ENCODE data around the gene ABHD3.
"Not testable (repeated sequence)": the region's sequence is repeated elsewhere in the genome, so short reads cannot be mapped to it uniquely, and the experiment has no call there.

The ABHD3 gene

GRCh38 chr18:21703241-21703820 is 1.2 kb downstream of the ABHD3 start:
- no peak for DNase-seq (ENCODE audit: low spot score)

- no peak for DNase-seq (ENCODE audit: low spot score)
Measured at GRCh38 chr18:21702602-21703001, 2.0 kb downstream of the ABHD3 start.

GRCh38 chr18:21701621-21702020 is 3.0 kb downstream of the ABHD3 start:
- DNase-seq (ENCODE audit: low spot score), result no peak

GRCh38 chr18:21700528-21701075 is 4.0 kb downstream of the ABHD3 start:
- DNase-seq (ENCODE audit: low spot score), result no peak

- DNase-seq (ENCODE audit: low spot score), result no peak
Measured at GRCh38 chr18:21693322-21693721, 11.3 kb downstream of the ABHD3 start.

- DNase-seq (ENCODE audit: low spot score), result no peak
Measured at GRCh38 chr18:21689736-21690135, 14.8 kb downstream of the ABHD3 start.

GRCh38 chr18:21686282-21687105 is 18.1 kb downstream of the ABHD3 start:
- no peak for DNase-seq (ENCODE audit: low spot score)

GRCh38 chr18:21685556-21685981 is 19.0 kb downstream of the ABHD3 start:
- not testable (repeated sequence) for DNase-seq (ENCODE audit: low spot score)

- no peak for DNase-seq (ENCODE audit: low spot score)
Measured at GRCh38 chr18:21684731-21685130, 19.8 kb downstream of the ABHD3 start.

GRCh38 chr18:21682371-21683051 is 22.1 kb downstream of the ABHD3 start:
- DNase-seq (ENCODE audit: low spot score), result peak; percentile 59

GRCh38 chr18:21680161-21680560 is 24.4 kb downstream of the ABHD3 start:
- no peak for DNase-seq (ENCODE audit: low spot score)

GRCh38 chr18:21678859-21679258 is 25.7 kb downstream of the ABHD3 start:
- DNase-seq (ENCODE audit: low spot score), result no peak

GRCh38 chr18:21675354-21675753 is 29.2 kb downstream of the ABHD3 start:
- DNase-seq (ENCODE audit: low spot score), result not testable (repeated sequence)

- peak; percentile 11 for DNase-seq (ENCODE audit: low spot score)
Measured at GRCh38 chr18:21672521-21673267, 31.9 kb downstream of the ABHD3 start.

- no peak for DNase-seq (ENCODE audit: low spot score)
Measured at GRCh38 chr18:21669736-21670285, 34.8 kb downstream of the ABHD3 start.

- DNase-seq (ENCODE audit: low spot score), result no peak
Measured at GRCh38 chr18:21664069-21664468, 40.5 kb downstream of the ABHD3 start.

GRCh38 chr18:21663578-21663977 is 41.0 kb downstream of the ABHD3 start:
- DNase-seq (ENCODE audit: low spot score), result no peak

GRCh38 chr18:21662581-21662980 is 42.0 kb downstream of the ABHD3 start:
- no peak for DNase-seq (ENCODE audit: low spot score)

GRCh38 chr18:21660078-21660477 is 44.5 kb downstream of the ABHD3 start:
- DNase-seq (ENCODE audit: low spot score), result no peak

GRCh38 chr18:21656402-21656801 is 48.2 kb downstream of the ABHD3 start:
- peak; percentile 35 for DNase-seq (ENCODE audit: low spot score)

- no peak for DNase-seq (ENCODE audit: low spot score)
Measured at GRCh38 chr18:21653361-21653760, 51.2 kb downstream of the ABHD3 start.

GRCh38 chr18:21652073-21652472 is 52.5 kb downstream of the ABHD3 start:
- DNase-seq (ENCODE audit: low spot score), result no peak

All from GM03348 (cell line).